ENCODE data around the gene DNAJA1. TPM values are rescaled to one million over a fixed set of nuclear protein-coding genes. Genes with fewer than 3 reads are reported as not detected.
"Not testable (repeated sequence)": the region's sequence is repeated elsewhere in the genome, so short reads cannot be mapped to it uniquely, and the experiment has no call there.

DNAJA1 gene
- total and polyA plus RNA-seq, 11 donors, result 32.6 to 133 (median 63.1) TPM

DNA sequence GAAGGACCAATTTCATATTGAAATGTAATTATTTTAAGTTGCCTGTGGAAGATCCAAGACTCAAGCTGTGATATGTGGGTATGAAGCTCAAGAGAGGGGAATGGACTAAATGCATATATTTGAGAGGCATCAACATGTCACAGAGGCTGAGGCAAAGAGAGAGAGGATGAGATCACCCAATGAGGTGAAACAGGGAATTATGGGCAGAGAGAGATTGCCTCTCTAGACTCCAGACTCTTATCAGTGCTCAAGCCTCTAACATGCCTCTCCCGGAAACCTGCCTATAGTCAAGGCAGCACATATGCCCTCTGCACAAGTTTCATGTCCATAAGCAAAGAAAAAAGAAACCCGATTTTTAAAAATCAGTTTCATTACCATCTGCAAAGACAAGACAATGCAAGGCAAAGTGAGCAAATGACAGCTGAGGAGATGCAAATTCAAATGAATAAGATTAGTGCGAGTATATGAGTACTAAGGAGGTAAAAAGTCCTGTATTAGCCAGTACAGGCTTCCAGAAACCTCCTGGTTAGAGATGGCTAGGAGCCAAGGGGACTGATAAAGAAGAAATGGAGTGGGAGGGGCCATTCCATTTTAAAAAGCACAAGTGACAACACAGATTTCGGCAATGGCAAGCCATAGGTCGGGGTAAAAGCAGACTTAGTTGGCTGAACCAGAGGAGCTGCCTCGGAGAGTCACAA, 33.0 kb upstream of the DNAJA1 start:
- Histone ChIP-seq H3K27ac (peak overlapping the region in 1 of 12 donors; percentile 11), H3K9me3 (no peaks in the 10 kb centered on the region), H3K27me3 (no peaks in the 10 kb centered on the region), H3K4me1 (peaks cover 0 to 20% (median 13%) of the 10 kb centered on the region in 12 donors), H3K4me3 (no peak overlapping the region), H3K36me3 (peaks cover 4 to 76% (median 52%) of the 10 kb centered on the region in 9 donors)
- WGBS, 4 donors, result 39 to 45% (median 42%) methylated on average over 6 of the region's 6 CpGs
- DNase-seq, result peak in 2 of 5 donors; percentile 20
- no peak for TF ChIP-seq POLR2A (IDR thresholded peaks at IDR 0.05)
- TF ChIP-seq, protein P1, sequence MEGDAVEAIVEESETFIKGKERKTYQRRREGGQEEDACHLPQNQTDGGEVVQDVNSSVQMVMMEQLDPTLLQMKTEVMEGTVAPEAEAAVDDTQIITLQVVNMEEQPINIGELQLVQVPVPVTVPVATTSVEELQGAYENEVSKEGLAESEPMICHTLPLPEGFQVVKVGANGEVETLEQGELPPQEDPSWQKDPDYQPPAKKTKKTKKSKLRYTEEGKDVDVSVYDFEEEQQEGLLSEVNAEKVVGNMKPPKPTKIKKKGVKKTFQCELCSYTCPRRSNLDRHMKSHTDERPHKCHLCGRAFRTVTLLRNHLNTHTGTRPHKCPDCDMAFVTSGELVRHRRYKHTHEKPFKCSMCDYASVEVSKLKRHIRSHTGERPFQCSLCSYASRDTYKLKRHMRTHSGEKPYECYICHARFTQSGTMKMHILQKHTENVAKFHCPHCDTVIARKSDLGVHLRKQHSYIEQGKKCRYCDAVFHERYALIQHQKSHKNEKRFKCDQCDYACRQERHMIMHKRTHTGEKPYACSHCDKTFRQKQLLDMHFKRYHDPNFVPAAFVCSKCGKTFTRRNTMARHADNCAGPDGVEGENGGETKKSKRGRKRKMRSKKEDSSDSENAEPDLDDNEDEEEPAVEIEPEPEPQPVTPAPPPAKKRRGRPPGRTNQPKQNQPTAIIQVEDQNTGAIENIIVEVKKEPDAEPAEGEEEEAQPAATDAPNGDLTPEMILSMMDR (IDR thresholded peaks at IDR 0.05), result no peak
- intact Hi-C loops (cut with DNase I), result no loop called here
- ATAC-seq, result peak; percentile 59 to 68 (median 62)

DNA sequence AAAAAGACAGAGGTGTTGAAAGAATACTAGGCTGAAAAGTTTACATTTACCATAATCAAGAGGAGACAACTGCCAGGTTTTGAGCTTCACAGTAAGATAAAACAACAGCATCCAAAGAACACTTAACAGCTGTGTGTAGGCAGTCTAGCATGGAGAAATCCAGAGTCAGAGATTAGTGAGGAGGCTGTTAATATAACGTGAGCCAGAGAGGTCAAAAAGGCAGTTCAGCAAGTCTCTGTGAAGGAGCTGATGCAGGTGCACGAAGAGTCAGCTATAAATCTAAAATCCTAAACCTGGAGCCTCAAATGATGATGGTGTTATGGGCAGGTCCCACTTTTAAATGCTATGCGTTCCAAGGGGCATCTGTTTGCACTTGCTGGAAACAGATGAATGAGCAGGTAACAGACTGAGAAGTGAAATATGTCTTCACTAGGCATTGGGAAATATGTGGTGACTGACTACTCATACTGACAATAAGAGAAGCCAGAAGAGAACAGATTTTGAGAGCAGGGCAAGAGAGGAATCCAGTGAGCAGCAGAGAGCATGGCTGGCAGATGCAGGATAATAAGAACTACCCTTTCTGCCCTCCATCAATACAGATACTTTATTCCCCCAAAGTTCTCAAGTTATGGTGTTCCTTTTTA, 32.4 kb upstream of the DNAJA1 start:
- Histone ChIP-seq H3K9me3 (no peaks in the 10 kb centered on the region), H3K4me3 (no peak overlapping the region), H3K27me3 (no peaks in the 10 kb centered on the region), H3K27ac (peak overlapping the region in 1 of 12 donors; percentile 11), H3K36me3 (peaks cover under 1 to 72% (median 49%) of the 10 kb centered on the region in 9 donors), H3K4me1 (peaks cover 0 to 20% (median 13%) of the 10 kb centered on the region in 12 donors)
- ATAC-seq, result peak; percentile 32 to 49 (median 38)
- no peak for DNase-seq
- intact Hi-C loops (cut with DNase I), result no loop called here
- WGBS, 4 donors, result 39 to 50% (median 43%) methylated on average over 3 of the region's 3 CpGs
- TF ChIP-seq, protein P1 (IDR thresholded peaks at IDR 0.05), result no peak
- TF ChIP-seq POLR2A (IDR thresholded peaks at IDR 0.05), result no peak

DNA sequence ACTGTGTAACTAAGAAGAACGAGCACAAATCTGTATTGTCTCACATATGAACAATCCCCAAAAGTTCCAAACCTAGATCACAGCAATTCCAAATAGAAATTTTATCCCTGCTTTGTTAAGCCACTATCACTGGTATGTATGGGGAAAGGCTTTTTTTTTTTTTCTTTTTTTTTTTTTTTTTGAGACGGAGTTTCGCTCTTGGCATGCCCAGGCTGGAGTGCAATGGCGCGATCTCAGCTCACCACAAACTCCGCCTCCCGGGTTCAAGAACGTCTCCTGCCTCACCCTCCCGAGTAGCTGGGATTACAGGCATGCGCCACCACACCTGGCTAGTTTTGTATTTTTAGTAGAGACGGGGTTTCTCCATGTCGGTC, 24.4 kb upstream of the DNAJA1 start:
- Histone ChIP-seq H3K4me1 (peaks cover 0 to 19% (median 6%) of the 10 kb centered on the region in 12 donors), H3K27ac (peak overlapping the region in 9 of 12 donors; percentile 48 to 93 (median 84)), H3K36me3 (peaks cover 0 to 24% (median 16%) of the 10 kb centered on the region in 9 donors), H3K4me3 (peak overlapping the region; percentile 70 to 88 (median 80))
- H3K9me3 ChIP-seq, DNase-seq, H3K27me3 ChIP-seq, ATAC-seq: not testable (repeated sequence)
- intact Hi-C loops (cut with DNase I), result loop anchor here in 2 of 10 donors (1.0 to 2.0 kb wide), 2 partner anchors 24 to 25 kb away; partner anchors contain the start of gene DNAJA1 (in 2 of the 2)
- WGBS, 4 donors, result 9 to 14% (median 12%) methylated on average over 12 of the region's 12 CpGs

DNA sequence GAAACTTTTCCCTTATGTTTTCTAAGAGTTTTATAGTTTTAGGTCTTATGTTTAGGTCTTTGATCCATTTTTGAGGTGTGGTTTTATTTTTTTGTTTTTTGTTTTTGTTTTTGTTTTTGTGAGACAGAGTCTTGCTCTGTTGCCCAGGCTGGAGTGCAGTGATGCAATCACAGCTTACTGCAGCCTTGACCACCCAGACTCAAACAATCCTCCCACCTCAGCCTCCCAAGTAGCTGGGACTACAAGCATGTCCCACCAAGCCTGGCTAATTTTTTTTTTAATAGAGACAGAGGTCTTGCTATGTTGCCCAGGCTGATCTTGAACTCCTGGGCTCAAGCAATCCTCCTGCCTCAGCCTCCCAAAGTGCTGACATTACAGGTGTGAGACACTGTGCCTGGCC, 19.7 kb upstream of the DNAJA1 start:
- ATAC-seq; H3K27ac ChIP-seq; H3K9me3 ChIP-seq; H3K36me3 ChIP-seq; H3K4me3 ChIP-seq; H3K27me3 ChIP-seq; DNase-seq; intact Hi-C loops (cut with DNase I): not testable (repeated sequence)
- peaks cover 0 to 12% (median 4%) of the 10 kb centered on the region in 12 donors for H3K4me1 ChIP-seq

DNA sequence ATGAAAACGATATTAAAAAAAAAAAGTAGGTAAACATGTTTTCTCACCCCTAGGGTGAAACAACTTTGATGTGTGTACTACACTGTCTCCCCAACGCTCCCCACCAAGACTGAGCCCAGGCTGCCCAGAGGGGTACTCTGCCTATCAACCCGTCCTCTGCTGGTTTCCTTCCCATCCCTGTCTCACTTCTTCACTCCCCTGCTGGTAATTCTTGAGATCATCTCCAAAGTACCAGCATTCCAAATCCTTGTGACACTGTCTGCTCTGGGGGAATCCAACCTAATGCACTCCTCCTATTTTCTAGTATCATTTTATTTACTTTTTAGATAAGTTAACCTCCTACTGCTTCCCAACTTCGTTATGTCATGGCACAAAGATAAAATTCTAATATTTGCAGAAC, 17.3 kb upstream of the DNAJA1 start:
- Histone ChIP-seq H3K4me1 (no peaks in the 10 kb centered on the region), H3K27me3 (no peaks in the 10 kb centered on the region), H3K4me3 (no peak overlapping the region), H3K36me3 (no peaks in the 10 kb centered on the region), H3K9me3 (no peaks in the 10 kb centered on the region), H3K27ac (no peak overlapping the region)
- no peak for ATAC-seq
- TF ChIP-seq POLR2A (IDR thresholded peaks at IDR 0.05), result no peak
- TF ChIP-seq, protein P1 (IDR thresholded peaks at IDR 0.05), result no peak
- 88 to 93% (median 91%) methylated on average over 4 of the region's 4 CpGs for WGBS, 4 donors
- intact Hi-C loops (cut with DNase I), result no loop called here
- DNase-seq, result no peak
